Measurements from ENCODE around the gene EIF4A2.

DNA sequence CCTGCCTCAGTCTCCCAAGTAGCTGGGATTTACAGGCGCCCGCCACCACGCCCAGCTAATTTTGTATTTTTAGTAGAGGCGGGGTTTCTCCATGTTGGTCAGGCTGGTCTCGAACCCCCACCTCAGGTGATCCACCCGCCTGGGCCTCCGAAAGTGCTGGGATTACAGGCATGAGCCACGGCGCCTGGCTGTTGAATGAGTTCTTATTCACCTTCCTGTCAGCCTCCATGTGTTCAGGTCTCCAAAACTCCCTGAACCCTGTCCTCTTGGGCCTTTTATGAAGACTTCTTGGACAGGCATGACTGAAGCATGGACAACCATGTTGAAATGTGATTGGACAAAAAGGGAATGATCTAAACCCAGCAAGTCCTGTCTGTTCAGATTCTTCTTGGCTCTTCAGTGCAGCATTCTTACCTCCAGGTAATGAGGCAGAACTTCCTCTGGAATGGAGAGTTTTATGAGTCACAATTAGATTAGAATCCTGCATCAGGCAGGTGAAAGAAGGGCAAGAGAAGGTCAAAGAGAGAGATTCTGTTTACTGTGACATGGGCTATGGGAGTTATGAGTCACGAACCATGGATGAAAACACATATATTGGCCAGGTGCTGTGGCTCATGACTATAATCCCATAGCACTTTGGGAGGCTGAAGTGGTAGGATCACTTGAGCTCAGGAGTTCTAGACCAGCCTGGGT lies 23.1 kb upstream of the EIF4A2 start:
- TF ChIP-seq, protein P1, sequence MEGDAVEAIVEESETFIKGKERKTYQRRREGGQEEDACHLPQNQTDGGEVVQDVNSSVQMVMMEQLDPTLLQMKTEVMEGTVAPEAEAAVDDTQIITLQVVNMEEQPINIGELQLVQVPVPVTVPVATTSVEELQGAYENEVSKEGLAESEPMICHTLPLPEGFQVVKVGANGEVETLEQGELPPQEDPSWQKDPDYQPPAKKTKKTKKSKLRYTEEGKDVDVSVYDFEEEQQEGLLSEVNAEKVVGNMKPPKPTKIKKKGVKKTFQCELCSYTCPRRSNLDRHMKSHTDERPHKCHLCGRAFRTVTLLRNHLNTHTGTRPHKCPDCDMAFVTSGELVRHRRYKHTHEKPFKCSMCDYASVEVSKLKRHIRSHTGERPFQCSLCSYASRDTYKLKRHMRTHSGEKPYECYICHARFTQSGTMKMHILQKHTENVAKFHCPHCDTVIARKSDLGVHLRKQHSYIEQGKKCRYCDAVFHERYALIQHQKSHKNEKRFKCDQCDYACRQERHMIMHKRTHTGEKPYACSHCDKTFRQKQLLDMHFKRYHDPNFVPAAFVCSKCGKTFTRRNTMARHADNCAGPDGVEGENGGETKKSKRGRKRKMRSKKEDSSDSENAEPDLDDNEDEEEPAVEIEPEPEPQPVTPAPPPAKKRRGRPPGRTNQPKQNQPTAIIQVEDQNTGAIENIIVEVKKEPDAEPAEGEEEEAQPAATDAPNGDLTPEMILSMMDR (IDR thresholded peaks at IDR 0.05) = no peak
- no peak for TF ChIP-seq SMC3 (IDR thresholded peaks at IDR 0.05; ENCODE audit: low read depth, low read length)
- no peak for TF ChIP-seq EP300 (IDR thresholded peaks at IDR 0.05; ENCODE audit: borderline replicate concordance in 1 of 2, low read depth in 1 of 2, low read length in 1 of 2)
- TF ChIP-seq YY1 (IDR thresholded peaks at IDR 0.05; ENCODE audit: low read depth) = no peak
- TF ChIP-seq CHD2 (IDR thresholded peaks at IDR 0.05; ENCODE audit: low read length, partially characterized antibody) = no peak
- no peak for TF ChIP-seq GABPA (IDR thresholded peaks at IDR 0.05; ENCODE audit: low read depth)
- no peak for TF ChIP-seq RAD21 (IDR thresholded peaks at IDR 0.05; ENCODE audit: low read length)
- TF ChIP-seq, protein P2, sequence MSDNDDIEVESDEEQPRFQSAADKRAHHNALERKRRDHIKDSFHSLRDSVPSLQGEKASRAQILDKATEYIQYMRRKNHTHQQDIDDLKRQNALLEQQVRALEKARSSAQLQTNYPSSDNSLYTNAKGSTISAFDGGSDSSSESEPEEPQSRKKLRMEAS (IDR thresholded peaks at IDR 0.05; ENCODE audit: low read depth) = no peak
- no peak for TF ChIP-seq FOXM1 (IDR thresholded peaks at IDR 0.05; ENCODE audit: low read depth)
- TF ChIP-seq POLR2AphosphoS5 (IDR thresholded peaks at IDR 0.05; ENCODE audit: low read depth, low read length) = no peak
- TF ChIP-seq, protein P3, sequence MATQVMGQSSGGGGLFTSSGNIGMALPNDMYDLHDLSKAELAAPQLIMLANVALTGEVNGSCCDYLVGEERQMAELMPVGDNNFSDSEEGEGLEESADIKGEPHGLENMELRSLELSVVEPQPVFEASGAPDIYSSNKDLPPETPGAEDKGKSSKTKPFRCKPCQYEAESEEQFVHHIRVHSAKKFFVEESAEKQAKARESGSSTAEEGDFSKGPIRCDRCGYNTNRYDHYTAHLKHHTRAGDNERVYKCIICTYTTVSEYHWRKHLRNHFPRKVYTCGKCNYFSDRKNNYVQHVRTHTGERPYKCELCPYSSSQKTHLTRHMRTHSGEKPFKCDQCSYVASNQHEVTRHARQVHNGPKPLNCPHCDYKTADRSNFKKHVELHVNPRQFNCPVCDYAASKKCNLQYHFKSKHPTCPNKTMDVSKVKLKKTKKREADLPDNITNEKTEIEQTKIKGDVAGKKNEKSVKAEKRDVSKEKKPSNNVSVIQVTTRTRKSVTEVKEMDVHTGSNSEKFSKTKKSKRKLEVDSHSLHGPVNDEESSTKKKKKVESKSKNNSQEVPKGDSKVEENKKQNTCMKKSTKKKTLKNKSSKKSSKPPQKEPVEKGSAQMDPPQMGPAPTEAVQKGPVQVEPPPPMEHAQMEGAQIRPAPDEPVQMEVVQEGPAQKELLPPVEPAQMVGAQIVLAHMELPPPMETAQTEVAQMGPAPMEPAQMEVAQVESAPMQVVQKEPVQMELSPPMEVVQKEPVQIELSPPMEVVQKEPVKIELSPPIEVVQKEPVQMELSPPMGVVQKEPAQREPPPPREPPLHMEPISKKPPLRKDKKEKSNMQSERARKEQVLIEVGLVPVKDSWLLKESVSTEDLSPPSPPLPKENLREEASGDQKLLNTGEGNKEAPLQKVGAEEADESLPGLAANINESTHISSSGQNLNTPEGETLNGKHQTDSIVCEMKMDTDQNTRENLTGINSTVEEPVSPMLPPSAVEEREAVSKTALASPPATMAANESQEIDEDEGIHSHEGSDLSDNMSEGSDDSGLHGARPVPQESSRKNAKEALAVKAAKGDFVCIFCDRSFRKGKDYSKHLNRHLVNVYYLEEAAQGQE (IDR thresholded peaks at IDR 0.05; ENCODE audit: low read depth, low read length) = no peak
- no peak for TF ChIP-seq RCOR1 (IDR thresholded peaks at IDR 0.05; ENCODE audit: low read length)
- TF ChIP-seq MXI1 (IDR thresholded peaks at IDR 0.05; ENCODE audit: low read depth, low read length) = no peak
